DND-41 (cell line): Measurements from ENCODE around the gene LBHD1.

Experiments used
- ATAC-seq: fragments of 200-7000 bp; cut with Tn5 transposase; 3 replicates; pipeline ENCODE4 v1.9.1; 2021; ENCODE audit warnings: low read depth; ENCODE audit not compliant: insufficient read depth
- DNase-seq: peaks from one replicate; pipeline ENCODE4 v3.0.0-alpha.2; 2020
- H2AFZ ChIP-seq: 2 replicates; pipeline ENCODE4 v1.6.0; 2012; ENCODE audit warnings: low read depth, low read length
- H3K27ac ChIP-seq: 2 replicates; pipeline ENCODE4 v1.5.1; 2012; ENCODE audit warnings: low read length, inconsistent platforms
- H3K27me3 ChIP-seq: fragments of 200-600 bp; sonication (generic); 2 replicates; pipeline ENCODE4 v1.6.0; 2012; ENCODE audit warnings: low read length, mild to moderate bottlenecking, inconsistent platforms; ENCODE audit not compliant: insufficient read depth, poor library complexity
- H3K36me3 ChIP-seq: 2 replicates; pipeline ENCODE4 v1.5.1; 2012; ENCODE audit warnings: low read length, inconsistent platforms; ENCODE audit not compliant: insufficient read depth
- H3K4me1 ChIP-seq: 2 replicates; pipeline ENCODE4 v1.5.1; 2012; ENCODE audit warnings: mild to moderate bottlenecking, low read length; ENCODE audit not compliant: insufficient read depth
- H3K4me2 ChIP-seq: 2 replicates; pipeline ENCODE4 v1.6.0; 2012; ENCODE audit warnings: mild to moderate bottlenecking, moderate library complexity, low read length, inconsistent platforms; ENCODE audit not compliant: insufficient read depth
- H3K4me3 ChIP-seq, 2 experiments: fragments of 200-600 bp in 1 of 2; shearing (Covaris generic) in 1 of 2; 2 replicates each; pipeline ENCODE4 v1.5.1; 2012 to 2016; ENCODE audit warnings: inconsistent platforms in 2 of 2, low read length in 2 of 2, mild to moderate bottlenecking in 2 of 2, low read depth in 1 of 2, moderate library complexity in 1 of 2
- H3K79me2 ChIP-seq: 2 replicates; pipeline ENCODE4 v1.6.0; 2012; ENCODE audit warnings: low read length, inconsistent platforms; ENCODE audit not compliant: insufficient read depth
- H3K9ac ChIP-seq: 2 replicates; pipeline ENCODE4 v1.6.0; 2012; ENCODE audit warnings: low read depth, mild to moderate bottlenecking, inconsistent platforms, low read length, moderate library complexity
- H3K9me3 ChIP-seq: 2 replicates; pipeline ENCODE4 v1.5.1; 2012; ENCODE audit warnings: low read length, moderate library complexity, mild to moderate bottlenecking, inconsistent platforms; ENCODE audit not compliant: insufficient read depth, severe bottlenecking
- H4K20me1 ChIP-seq: 2 replicates; pipeline ENCODE4 v1.6.0; 2012; ENCODE audit warnings: low read length; ENCODE audit not compliant: insufficient read depth
- CTCF ChIP-seq: IDR thresholded peaks from 2 replicates; pipeline ENCODE4 v1.5.1; 2012; ENCODE audit warnings: borderline replicate concordance, low read length, moderate library complexity, mild to moderate bottlenecking; ENCODE audit not compliant: poor library complexity, severe bottlenecking; ENCODE audit errors: extremely low read depth
- EZH2 ChIP-seq: IDR thresholded peaks from 3 replicates; pipeline ENCODE4 v1.6.1; 2012; ENCODE audit warnings: borderline replicate concordance, low read depth, mild to moderate bottlenecking, moderate library complexity, low read length, inconsistent platforms; ENCODE audit not compliant: severe bottlenecking

The LBHD1 gene

DNA sequence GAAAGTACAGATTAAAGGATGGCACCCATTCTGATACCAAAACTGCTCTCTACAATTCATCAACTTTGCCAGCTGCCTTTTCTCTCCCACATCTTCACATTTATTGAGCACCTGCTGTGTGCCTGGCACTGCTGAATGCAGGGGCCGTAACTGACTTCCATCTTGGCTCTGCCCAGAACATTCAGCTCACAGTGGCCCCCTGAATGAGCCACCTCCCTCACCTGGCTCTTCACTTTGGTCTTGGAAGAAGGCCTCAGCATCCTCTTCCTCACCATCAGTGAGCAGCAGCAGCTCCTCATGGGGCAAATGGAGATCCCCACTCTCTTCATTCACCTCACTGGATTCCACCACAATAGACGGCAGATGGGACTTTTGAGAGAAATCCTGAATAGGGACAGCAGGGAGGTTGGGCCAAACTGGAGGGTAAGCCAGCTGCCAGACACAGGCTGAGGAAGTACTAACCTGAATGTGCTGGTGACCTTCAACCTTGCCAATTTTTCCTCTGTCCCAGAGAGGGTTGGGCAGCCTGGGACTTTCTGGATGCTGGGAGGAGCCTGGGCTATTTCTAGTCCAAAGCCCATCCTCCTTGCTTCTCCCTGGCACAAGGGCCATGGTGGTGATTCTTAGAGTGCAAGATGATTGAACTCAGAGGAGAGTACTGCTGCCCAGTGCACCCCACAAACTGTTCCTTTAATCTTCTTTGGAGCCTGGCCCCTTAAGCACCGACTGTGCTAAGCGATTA lies 2.5 kb downstream of the LBHD1 start:
- Histone ChIP-seq H3K36me3 (peaks cover 44% of the 10 kb centered on the region), H3K4me3 (no peak overlapping the region), H3K4me2 (peak overlapping the region; percentile 82; the same call in 1 of the 2 replicates), H3K9me3 (no peaks in the 10 kb centered on the region), H3K4me1 (peaks cover 68% of the 10 kb centered on the region), H3K9ac (peak overlapping the region; percentile 13; the same call in 1 of the 2 replicates), H3K27me3 (no peaks in the 10 kb centered on the region), H3K27ac (peak overlapping the region; percentile 38), H2AFZ (no peak overlapping the region), H4K20me1 (peaks cover 10% of the 10 kb centered on the region), H3K79me2 (peaks cover 84% of the 10 kb centered on the region)
- no peak for DNase-seq
- no peak for ATAC-seq
- no peak for TF ChIP-seq CTCF
- TF ChIP-seq EZH2, result no peak

DNA sequence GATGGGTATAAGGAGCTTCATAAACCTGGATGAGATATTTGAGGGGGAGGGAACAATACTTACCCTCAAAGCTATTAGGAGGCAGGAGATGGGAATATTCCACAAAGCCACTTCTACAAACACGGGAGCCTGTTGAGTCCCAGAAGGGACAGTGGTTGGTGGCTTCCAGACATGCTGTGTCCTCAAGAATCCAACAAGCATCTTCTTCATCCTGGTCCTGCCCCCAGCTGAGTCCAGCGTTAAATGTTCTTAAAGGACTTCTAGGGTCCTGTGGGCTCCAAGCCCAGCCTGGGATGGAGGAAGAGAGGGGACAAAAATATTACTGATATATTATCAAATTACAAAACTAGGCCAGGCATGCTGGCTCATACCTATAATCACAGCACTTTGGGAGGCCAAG lies 4.6 kb downstream of the LBHD1 start:
- ATAC-seq (no peak), DNase-seq (no peak)
- no peak overlapping the region for H3K27ac ChIP-seq
- no peaks in the 10 kb centered on the region for H3K27me3 ChIP-seq
- no peak overlapping the region for H2AFZ ChIP-seq
- no peak overlapping the region for H3K4me3 ChIP-seq
- H3K79me2 ChIP-seq, result peaks cover 81% of the 10 kb centered on the region
- peaks cover 37% of the 10 kb centered on the region for H3K36me3 ChIP-seq
- H3K9ac ChIP-seq, result peak overlapping the region; percentile 76; the same call in 1 of the 2 replicates
- TF ChIP-seq EZH2, result no peak
- no peak for TF ChIP-seq CTCF
- H4K20me1 ChIP-seq, result peaks cover 10% of the 10 kb centered on the region
- H3K4me1 ChIP-seq, result peaks cover 65% of the 10 kb centered on the region
- H3K9me3 ChIP-seq, result no peaks in the 10 kb centered on the region
- H3K4me2 ChIP-seq, result peak overlapping the region; percentile 86

DNA sequence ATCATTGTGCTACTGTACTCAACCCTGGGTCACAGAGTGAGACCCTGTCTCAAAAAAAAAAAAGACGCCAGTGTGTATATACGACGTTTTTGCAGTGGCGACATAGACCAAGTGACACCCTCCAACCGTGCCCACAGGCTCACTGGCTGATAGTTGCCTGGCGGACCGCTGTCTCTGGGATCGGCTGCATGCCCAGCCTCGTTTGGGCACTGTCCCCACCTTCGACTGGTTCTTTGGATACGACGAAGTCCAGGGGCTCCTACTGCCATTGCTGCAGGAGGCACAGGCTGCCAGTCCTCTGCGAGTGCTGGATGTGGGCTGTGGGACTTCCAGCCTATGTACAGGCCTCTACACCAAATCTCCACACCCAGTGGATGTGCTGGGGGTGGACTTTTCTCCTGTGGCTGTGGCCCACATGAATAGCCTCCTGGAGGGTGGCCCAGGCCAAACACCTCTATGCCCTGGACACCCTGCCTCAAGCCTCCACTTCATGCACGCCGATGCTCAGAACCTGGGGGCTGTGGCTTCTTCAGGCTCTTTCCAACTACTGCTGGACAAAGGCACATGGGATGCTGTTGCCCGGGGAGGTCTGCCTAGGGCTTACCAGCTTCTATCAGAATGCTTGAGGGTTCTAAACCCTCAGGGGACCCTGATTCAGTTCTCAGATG lies 5.7 kb downstream of the LBHD1 start:
- peak overlapping the region; percentile 76 for H3K9ac ChIP-seq
- H3K27me3 ChIP-seq, result no peaks in the 10 kb centered on the region
- H2AFZ ChIP-seq, result no peak overlapping the region
- ATAC-seq (no peak), DNase-seq (no peak)
- peaks cover 10% of the 10 kb centered on the region for H4K20me1 ChIP-seq
- peaks cover 42% of the 10 kb centered on the region for H3K36me3 ChIP-seq
- H3K27ac ChIP-seq, result peak overlapping the region; percentile 89
- H3K4me2 ChIP-seq, result peak overlapping the region; percentile 86
- H3K4me1 ChIP-seq, result peaks cover 58% of the 10 kb centered on the region
- H3K79me2 ChIP-seq, result peaks cover 72% of the 10 kb centered on the region
- peak overlapping the region; percentile 58 to 72; a peak in 3 of 4 replicates for H3K4me3 ChIP-seq
- H3K9me3 ChIP-seq, result no peaks in the 10 kb centered on the region
- TF ChIP-seq CTCF, result no peak
- TF ChIP-seq EZH2, result no peak
